ENCODE results near the gene DPT. TPM values are rescaled to one million over a fixed set of nuclear protein-coding genes. Genes with fewer than 3 reads are reported as not detected.

DPT gene
- total RNA-seq, 4 donors from 2014 or later: 30.9 to 141 (median 56.5) TPM

DNA sequence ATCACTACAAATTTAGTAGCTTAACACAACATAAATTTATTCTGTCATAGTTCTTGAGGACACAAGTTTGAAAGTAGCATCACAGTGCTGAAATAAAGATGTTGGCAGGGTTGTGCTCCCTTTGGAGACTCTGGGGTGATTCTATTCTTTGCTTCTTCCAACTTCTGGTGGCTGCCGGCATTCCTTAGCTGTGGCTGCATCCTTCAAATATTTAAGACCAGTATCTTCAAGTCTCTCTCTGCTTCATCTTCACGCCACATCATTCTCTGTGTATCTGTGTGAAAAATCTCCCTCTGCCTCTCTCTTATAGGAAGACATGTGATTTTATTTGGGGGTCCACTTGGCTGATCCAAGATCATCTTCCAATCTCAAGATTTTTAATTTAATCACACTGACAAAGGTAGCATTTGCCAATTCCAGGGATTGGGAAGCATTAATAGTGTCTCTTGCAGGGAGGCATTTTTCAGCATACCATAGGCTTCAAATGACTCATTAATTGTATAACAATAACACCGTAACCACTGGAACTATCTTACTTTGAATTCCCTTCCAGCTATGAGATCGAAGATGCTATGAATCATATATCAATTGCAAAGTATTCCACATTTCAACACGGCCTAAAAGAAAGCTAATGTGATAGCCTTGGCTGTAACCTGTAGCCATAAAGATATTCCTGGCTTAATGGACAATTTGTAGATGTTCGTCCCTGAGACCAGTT, 74.6 kb downstream of the DPT start:
- no peaks in the 10 kb centered on the region for H3K4me1 ChIP-seq
- intact Hi-C loops (cut with DNase I): no loop called here
- WGBS, 2 donors: 94 to 96% methylated on average over 6 of the region's 6 CpGs

DNA sequence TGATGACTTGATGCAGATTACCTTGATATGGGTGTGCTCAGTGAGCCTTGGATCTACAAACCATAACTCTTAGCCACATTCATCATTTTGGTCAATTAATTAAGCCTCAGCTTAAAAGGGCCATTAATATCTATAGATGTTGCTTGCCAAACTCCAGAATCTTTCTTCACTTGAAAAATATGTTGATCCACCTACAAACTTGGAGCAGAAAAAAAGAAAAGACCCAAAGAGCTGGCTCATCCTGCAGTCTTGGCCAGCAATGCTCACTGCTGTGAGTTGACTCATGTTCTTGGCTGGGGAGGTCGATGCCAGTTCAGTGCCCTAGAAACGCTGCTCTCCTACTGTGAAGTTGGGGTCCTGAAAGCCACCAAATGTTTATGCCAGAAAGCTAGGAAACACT, 75.4 kb downstream of the DPT start:
- Histone ChIP-seq H3K27ac (no peak overlapping the region), H3K4me3 (replicated peaks in 1 of 3) (no peak overlapping the region), H3K36me3 (no peaks in the 10 kb centered on the region), H3K27me3 (no peaks in the 10 kb centered on the region), H3K4me1 (no peaks in the 10 kb centered on the region), H3K9me3 (no peaks in the 10 kb centered on the region)
- no peak for DNase-seq
- TF ChIP-seq, protein P1, sequence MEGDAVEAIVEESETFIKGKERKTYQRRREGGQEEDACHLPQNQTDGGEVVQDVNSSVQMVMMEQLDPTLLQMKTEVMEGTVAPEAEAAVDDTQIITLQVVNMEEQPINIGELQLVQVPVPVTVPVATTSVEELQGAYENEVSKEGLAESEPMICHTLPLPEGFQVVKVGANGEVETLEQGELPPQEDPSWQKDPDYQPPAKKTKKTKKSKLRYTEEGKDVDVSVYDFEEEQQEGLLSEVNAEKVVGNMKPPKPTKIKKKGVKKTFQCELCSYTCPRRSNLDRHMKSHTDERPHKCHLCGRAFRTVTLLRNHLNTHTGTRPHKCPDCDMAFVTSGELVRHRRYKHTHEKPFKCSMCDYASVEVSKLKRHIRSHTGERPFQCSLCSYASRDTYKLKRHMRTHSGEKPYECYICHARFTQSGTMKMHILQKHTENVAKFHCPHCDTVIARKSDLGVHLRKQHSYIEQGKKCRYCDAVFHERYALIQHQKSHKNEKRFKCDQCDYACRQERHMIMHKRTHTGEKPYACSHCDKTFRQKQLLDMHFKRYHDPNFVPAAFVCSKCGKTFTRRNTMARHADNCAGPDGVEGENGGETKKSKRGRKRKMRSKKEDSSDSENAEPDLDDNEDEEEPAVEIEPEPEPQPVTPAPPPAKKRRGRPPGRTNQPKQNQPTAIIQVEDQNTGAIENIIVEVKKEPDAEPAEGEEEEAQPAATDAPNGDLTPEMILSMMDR (IDR thresholded peaks at IDR 0.05): no peak
- TF ChIP-seq POLR2A (IDR thresholded peaks at IDR 0.05): no peak
- intact Hi-C loops (cut with DNase I): no loop called here
- WGBS, 2 donors: 76% methylated on average over 2 of the region's 2 CpGs

More for the DNA sequence above, 74.6 kb downstream of the DPT start:
- H3K4me3 ChIP-seq (replicated peaks in 1 of 3): no peak overlapping the region
- no peaks in the 10 kb centered on the region for H3K36me3 ChIP-seq
- no peaks in the 10 kb centered on the region for H3K27me3 ChIP-seq
- TF ChIP-seq, protein P1 (IDR thresholded peaks at IDR 0.05): no peak
- TF ChIP-seq POLR2A (IDR thresholded peaks at IDR 0.05): no peak
- no peak for DNase-seq
- H3K27ac ChIP-seq: no peak overlapping the region
- H3K9me3 ChIP-seq: no peaks in the 10 kb centered on the region

DNA sequence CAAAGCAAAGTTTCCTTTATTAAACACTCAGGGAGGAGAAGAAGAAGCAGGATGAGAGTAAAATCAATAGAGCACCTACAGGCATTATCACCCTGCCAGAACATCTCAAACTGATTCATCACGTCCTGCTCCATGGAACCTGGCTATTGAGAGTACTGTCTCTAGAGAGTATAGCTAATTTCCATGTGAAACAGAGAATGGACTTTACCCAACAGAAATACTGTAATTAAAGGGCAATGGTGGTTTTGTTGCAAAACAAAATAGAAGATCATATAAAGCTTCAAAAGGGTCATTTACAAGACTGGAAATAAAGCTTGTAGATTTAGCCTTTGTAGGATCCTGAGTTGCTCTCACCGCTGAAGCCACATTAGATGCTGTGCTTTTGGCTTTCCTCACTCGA, 83.3 kb downstream of the DPT start:
- intact Hi-C loops (cut with DNase I): no loop called here
- WGBS, 2 donors: 92% methylated on average over 3 of the region's 3 CpGs
- Histone ChIP-seq H3K36me3 (no peaks in the 10 kb centered on the region), H3K27ac (no peak overlapping the region), H3K9me3 (no peaks in the 10 kb centered on the region), H3K4me3 (replicated peaks in 1 of 3) (no peak overlapping the region), H3K27me3 (no peaks in the 10 kb centered on the region), H3K4me1 (no peaks in the 10 kb centered on the region)
- no peak for DNase-seq
- TF ChIP-seq POLR2A (IDR thresholded peaks at IDR 0.05): no peak
- TF ChIP-seq, protein P1 (IDR thresholded peaks at IDR 0.05): no peak

Other genes with a start within 250 kb of the DPT start
- gene XCL2, start 185.2 kb downstream of the DPT start, total RNA-seq: not detected
- under 1 TPM in 1 of 4 donors, not detected in 3; 0.81 TPM for gene XCL1, start 152.6 kb downstream of the DPT start, total RNA-seq